ENCODE results near the gene HEYL.

DNA sequence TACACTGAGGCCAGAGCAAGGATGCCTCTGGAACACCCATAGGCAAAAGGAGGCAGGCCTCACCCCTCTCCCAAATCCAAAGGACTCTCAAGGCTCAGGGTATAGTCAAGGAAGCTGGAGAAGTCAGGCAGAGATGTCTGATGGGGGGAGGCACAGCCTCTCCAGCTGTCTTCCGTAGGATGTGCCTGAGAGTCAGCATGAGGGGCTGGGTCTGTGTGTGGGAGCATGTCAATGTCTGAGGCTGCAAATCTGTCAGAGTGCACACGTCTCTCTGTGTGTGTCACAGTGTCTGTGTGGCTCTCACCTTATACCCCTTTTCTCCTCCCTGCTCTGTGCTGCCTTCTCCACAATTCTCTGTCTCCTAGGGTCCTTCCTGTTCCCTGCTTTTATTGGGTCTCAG lies 47.8 kb upstream of the HEYL start:
- TF ChIP-seq, protein P1, sequence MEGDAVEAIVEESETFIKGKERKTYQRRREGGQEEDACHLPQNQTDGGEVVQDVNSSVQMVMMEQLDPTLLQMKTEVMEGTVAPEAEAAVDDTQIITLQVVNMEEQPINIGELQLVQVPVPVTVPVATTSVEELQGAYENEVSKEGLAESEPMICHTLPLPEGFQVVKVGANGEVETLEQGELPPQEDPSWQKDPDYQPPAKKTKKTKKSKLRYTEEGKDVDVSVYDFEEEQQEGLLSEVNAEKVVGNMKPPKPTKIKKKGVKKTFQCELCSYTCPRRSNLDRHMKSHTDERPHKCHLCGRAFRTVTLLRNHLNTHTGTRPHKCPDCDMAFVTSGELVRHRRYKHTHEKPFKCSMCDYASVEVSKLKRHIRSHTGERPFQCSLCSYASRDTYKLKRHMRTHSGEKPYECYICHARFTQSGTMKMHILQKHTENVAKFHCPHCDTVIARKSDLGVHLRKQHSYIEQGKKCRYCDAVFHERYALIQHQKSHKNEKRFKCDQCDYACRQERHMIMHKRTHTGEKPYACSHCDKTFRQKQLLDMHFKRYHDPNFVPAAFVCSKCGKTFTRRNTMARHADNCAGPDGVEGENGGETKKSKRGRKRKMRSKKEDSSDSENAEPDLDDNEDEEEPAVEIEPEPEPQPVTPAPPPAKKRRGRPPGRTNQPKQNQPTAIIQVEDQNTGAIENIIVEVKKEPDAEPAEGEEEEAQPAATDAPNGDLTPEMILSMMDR (IDR thresholded peaks at IDR 0.05) = no peak
- TF ChIP-seq POLR2A (IDR thresholded peaks at IDR 0.05) = no peak
